Measurements from ENCODE around the gene SCNN1A.

The SCNN1A gene

GRCh38 chr12:6375269-6376078, at the start of gene SCNN1A:
TSS of gene SCNN1A (minus strand) at chr12:6375563. CDS start at chr12:6374783, 780 bp downstream.
- DNase-seq (ENCODE audit: low spot score), result no peak

DNA sequence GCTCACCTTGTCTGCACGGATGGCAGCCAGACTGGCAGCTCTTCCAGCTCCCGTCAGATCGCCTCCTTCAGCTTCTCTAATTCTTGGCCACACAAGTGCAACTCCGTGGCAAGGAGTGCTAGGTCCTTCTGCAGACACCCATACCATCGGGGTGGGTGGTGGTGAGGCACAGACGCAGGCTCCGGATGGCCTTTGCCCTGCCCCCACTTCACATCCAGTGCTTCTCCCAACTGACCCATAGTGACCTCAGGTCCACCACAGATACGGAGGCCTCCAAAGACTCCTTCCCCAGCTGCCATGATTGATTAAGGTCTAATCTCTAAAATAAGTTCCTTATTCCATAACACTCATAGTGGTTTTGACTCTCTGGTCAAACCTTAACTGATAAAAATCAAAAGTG, 49.5 kb upstream of the SCNN1A start:
- DNase-seq (ENCODE audit: low spot score), result no peak

DNA sequence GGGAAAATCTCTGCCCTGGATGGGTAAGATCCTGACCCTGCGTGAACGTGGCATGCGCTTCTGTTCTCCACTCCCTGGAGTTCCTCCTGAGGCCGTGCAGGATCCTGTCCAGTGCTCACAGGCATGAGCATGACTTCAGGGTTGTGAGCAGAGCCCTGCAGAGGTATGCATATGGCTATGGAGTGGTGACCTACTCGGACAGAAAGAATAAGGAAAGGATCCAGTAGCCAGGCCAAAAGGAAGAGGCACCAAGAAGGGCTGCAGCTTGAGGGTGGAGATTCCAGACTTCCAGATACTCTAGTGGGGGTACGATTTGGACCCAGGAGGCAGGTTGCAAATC, 48.6 kb upstream of the SCNN1A start:
- DNase-seq (ENCODE audit: low spot score), result no peak

DNA sequence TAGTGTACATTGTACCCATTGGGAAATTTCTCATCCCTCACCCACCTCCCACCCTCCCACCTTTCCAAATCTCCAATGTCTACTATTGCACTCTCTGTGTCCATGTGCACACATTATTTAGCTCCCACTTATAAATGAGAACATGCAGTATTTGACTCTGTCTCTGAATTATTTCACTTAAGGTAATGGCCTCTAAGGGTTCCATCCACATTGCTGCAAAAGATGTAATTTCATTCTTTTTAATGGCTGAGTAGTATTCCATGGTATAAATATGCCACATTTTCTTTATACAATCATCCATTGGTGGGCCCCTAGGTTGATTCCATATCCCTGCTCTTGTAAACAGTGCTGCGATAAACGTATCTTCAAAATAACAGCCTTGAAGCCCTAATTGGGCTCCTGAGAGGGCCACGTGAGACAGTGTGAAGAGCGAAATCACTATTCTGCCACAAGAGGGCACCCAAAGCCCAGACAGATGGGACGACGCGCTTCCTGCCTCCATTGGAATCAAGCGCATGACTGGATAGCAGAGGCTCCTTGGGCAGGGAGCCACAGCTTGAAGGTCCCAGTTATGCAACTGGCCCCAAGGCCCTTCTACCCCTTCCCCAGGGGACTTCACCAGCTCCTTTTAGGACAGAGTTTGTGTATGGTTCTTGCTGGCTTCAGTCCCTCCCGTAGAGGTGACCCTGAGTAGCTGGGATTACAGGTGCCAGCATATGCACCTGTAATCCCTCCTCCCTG, 48.1 kb upstream of the SCNN1A start:
- peak; percentile 88 for DNase-seq (ENCODE audit: low spot score)

GRCh38 chr12:6420364-6420763, 45.0 kb upstream of the SCNN1A start:
- no peak for DNase-seq (ENCODE audit: low spot score)

GRCh38 chr12:6418796-6419195, 43.4 kb upstream of the SCNN1A start:
- no peak for DNase-seq (ENCODE audit: low spot score)

DNA sequence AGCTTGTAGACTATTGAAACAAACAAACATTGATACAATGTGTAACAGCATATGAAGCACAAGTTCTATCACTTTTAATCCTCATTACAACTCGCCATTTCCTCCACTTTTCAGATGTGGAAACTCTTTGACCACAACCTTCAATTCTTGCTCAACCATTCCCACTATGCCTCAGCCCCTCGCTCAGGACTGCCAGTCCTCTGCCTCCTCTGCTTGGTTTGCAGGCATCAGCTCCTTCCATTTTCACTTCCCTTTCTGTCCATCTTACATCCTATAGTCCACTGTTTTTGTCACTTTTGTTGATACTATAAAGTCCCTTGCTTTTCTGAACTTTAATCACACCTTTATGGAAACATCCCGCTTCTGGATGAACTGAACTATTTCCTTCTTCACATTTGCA, 41.2 kb upstream of the SCNN1A start:
- peak; percentile 37 for DNase-seq (ENCODE audit: low spot score)

- no peak for DNase-seq (ENCODE audit: low spot score)
Observed at GRCh38 chr12:6407236-6407954, 32.0 kb upstream of the SCNN1A start.

GRCh38 chr12:6405963-6406362, 30.6 kb upstream of the SCNN1A start:
- DNase-seq (ENCODE audit: low spot score), result no peak

- DNase-seq (ENCODE audit: low spot score), result no peak
Observed at GRCh38 chr12:6404390-6404789, 29.0 kb upstream of the SCNN1A start.

DNA sequence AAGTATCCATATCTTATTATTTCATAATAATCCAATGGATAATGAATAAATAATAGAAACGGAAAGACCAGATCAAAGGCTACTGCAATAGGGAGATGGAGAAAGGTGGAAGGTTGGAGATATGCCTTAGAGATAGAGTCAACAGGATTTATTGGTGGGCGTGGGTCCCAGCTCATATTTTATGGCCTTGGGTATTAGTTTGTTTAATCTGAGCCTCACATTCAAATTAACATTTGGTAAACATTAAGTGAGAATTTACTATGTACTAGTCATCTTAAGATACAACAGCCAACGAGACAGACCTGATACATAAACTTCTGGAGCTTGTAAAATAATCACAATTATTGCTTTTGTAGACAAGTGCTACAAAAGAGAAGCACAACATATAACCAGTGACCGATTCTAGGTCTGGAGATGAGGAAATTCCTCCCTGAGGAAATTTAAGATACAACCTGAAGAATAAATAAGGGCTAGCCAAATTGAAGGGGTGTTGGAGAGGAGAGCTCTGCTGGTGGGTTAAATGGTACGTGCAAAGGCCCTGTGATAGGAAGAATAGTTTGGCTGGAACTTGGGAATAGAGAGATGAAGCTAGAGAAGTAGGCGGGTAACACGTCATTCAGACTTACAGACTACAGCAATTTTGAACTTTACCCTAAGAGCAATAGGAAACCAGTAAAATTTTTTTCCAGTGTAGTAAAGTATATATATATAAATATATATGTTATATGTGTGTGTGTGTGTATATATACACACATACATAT, 24.7 kb upstream of the SCNN1A start:
- no peak for DNase-seq (ENCODE audit: low spot score)

- DNase-seq (ENCODE audit: low spot score), result no peak
Observed at GRCh38 chr12:6396031-6396430, 20.7 kb upstream of the SCNN1A start.

DNA sequence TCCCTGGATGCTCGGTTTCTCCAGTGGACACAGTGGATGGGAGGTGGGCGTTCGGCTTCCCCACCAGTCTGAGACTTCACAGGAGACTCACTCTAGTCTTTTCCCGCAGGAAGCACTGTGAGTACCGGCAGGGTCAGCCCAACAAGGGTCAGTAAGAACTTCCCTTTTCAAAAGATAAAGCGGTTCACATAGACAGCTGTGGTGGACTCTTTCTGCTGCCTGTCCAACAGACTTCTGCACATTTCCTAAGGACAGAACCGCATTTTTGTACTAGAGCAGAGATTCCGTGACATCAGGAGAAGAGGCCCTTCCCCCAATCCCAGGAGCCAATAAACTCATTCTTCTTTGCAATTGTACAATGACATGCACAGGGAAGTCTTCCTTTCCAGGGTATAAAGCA, 19.0 kb upstream of the SCNN1A start:
- peak; percentile 40 for DNase-seq (ENCODE audit: low spot score)

- DNase-seq (ENCODE audit: low spot score), result no peak
Observed at GRCh38 chr12:6393109-6393508, 17.7 kb upstream of the SCNN1A start.

GRCh38 chr12:6392504-6392903, 17.1 kb upstream of the SCNN1A start:
- DNase-seq (ENCODE audit: low spot score), result no peak

DNA sequence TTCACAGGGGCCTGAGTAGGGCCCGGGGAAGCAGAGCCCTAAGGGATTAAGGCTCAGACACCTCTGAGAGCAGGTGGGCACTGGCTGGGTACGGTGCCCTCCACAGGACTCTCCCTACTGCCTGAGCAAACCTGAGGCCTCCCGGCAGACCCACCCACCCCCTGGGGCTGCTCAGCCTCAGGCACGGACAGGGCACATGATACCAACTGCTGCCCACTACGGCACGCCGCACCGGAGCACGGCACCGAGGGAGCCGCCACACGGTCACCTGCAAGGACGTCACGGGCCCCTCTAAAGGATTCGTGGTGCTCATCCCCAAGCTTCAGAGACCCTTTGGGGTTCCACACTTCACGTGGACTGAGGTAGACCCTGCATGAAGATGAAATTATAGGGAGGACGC, 15.7 kb upstream of the SCNN1A start:
- no peak for DNase-seq (ENCODE audit: low spot score)

DNA sequence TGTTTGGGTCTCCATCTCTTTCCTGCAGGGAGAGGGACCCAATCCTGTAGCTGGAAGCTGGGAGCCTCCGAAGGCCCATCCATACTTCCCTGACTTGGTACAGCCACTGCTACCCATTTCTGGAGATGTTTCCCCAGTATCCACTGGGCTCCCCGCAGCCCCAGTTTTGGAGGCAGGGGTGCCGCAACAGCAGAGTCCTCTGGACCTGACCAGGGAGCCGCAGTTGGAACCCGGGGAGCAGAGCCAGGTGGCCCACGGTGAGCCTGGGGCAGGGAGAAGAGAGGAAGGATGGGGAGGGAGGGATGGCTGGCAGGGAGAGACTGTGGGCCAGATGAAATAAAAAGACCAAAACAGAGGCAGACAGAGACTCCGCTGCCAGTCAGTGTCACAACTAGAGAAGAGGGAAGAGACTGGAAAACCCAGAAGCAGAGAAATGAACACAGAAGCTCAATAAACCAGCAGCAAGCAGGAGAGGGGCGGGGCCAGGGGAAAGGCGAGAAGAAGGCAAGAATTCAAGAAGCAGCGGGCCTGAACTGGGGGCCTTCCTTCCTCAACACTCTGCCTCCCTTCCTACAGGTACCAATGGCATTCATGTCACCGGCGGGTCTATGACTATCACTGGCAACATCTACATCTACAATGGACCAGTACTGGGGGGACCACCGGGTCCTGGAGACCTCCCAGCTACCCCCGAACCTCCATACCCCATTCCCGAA, 14.9 kb upstream of the SCNN1A start:
- DNase-seq (ENCODE audit: low spot score), result no peak

DNA sequence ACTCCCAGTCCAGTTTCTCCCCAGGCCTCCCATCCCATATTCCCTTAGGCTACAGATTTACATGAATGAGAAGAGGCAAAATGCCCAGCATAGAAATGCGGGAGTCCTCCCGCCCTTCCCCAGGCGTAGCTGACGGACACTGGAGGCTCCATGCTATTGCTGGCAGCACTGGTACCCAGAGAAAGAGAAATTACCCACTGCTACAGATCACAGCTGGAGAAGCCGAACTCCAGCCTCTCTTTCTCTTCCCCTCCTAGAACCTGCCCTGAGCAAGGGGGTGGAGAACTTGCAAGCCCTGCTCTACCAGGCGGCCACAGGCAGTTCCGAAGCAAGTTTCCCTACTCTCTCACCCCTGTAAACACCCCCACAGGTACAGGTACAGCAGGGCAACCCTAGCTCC, 12.2 kb upstream of the SCNN1A start:
- DNase-seq (ENCODE audit: low spot score), result no peak

DNA sequence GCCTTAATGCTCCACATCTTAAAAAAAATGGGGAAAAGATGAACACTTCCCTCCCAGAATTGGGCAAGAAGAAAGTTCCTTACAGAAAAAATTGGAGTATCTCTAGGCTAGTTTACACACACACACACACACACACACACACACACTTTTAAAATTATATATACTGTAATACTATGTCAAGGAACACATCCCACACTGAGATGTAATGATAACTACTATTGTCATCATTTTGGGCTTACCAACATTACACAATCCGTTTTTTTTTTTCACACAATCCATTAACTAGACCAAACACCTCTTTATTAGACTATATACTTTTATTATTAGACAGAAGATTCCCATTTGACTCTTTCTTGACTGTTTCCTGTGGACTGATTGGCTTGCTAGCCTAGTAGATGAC, 11.1 kb upstream of the SCNN1A start:
- no peak for DNase-seq (ENCODE audit: low spot score)

- DNase-seq (ENCODE audit: low spot score), result no peak
Observed at GRCh38 chr12:6386038-6386437, 10.7 kb upstream of the SCNN1A start.
